Measurements from ENCODE around the gene TPI1. TPM values are rescaled to one million over a fixed set of nuclear protein-coding genes. Genes with fewer than 3 reads are reported as not detected.

Gene TPI1
- polyA plus RNA-seq, 1 of the 3 experiments (the other 2 are of a cell fraction): 1,175 TPM

- ChIA-PET POLR2A (interaction anchor here (0.6 to 1.1 kb wide), 2 partner anchors 9 to 10 kb away, joined by 3 read pairs; no protein-coding TSS in a partner anchor), CTCF (interaction anchor here (0.6 to 2.2 kb wide), 3 partner anchors 14 to 107 kb away, joined by 3 to 12 read pairs (median 4); partner anchors contain the start of gene SPSB2)
- no peaks in the 10 kb centered on the region for H3K9me3 ChIP-seq
- no peaks in the 10 kb centered on the region for H3K9me2 ChIP-seq
- H2AFZ ChIP-seq (ENCODE audit: low read depth): no peak overlapping the region
- no peak overlapping the region for H3K9ac ChIP-seq
- whole genome bisulfite sequencing (ENCODE audit: low lambda C conversion rate): 69% methylated on average over 2 of the region's 2 CpGs
- peaks cover 44 to 85% of the 10 kb centered on the region in 2 experiments for H3K36me3 ChIP-seq (replicated peaks in 1 of 2; ENCODE audit: control insufficient read depth in 1 of 2, insufficient read depth in 2 of 2, low read length in 1 of 2)
- H3K79me2 ChIP-seq (ENCODE audit: insufficient read depth): peaks cover 22% of the 10 kb centered on the region
- H3F3A ChIP-seq (replicated peaks; ENCODE audit: insufficient read depth): peaks cover 4% of the 10 kb centered on the region
- no peak overlapping the region for H3K27ac ChIP-seq (ENCODE audit: low read depth in 2 of 2, low read length in 1 of 2)
- H3K27me3 ChIP-seq (ENCODE audit: insufficient read depth): no peaks in the 10 kb centered on the region
- DNase-seq: no peak
- H3K4me3 ChIP-seq (ENCODE audit: low read depth in 2 of 2, low read length in 1 of 2): no peak overlapping the region
- peaks cover 4% of the 10 kb centered on the region in 2 experiments; a peak in 3 of 4 replicates for H3K4me1 ChIP-seq (ENCODE audit: control insufficient read depth in 1 of 2, insufficient read depth in 2 of 2, low read depth in 1 of 2, low read length in 1 of 2)
- TF ChIP-seq MXI1 (IDR thresholded peaks at IDR 0.05; ENCODE audit: low read depth, low read length): no peak
- no peak for TF ChIP-seq RXRA (IDR thresholded peaks at IDR 0.05; ENCODE audit: borderline replicate concordance, low read depth)
- no peak for TF ChIP-seq FOXM1 (IDR thresholded peaks at IDR 0.05; ENCODE audit: low read depth)
- TF ChIP-seq CTCF (IDR thresholded peaks at IDR 0.05): no peak
- TF ChIP-seq GATA2 (CRISPR knock-in tag; IDR thresholded peaks at IDR 0.05): no peak
- no peak for TF ChIP-seq FOSL2 (IDR thresholded peaks at IDR 0.05; ENCODE audit: borderline replicate concordance, low read depth)
- no peak for TF ChIP-seq POLR2AphosphoS5 (IDR thresholded peaks at IDR 0.05; ENCODE audit: low read depth, low read length)
- TF ChIP-seq RCOR1 (IDR thresholded peaks at IDR 0.05; ENCODE audit: low read length): no peak
- no peak for TF ChIP-seq REST (IDR thresholded peaks at IDR 0.05; ENCODE audit: low read depth, low read length)
- no peak for TF ChIP-seq MEF2A (IDR thresholded peaks at IDR 0.05; ENCODE audit: borderline replicate concordance, low read depth)
- TF ChIP-seq TCF12 (IDR thresholded peaks at IDR 0.05): no peak
- no peak for TF ChIP-seq RAD21 (IDR thresholded peaks at IDR 0.05; ENCODE audit: low read length)
- TF ChIP-seq FOXJ3 (CRISPR knock-in tag; IDR thresholded peaks at IDR 0.05): no peak
- H3K4me2 ChIP-seq: no peak overlapping the region
- H4K20me1 ChIP-seq (ENCODE audit: insufficient read depth): no peaks in the 10 kb centered on the region; the same call in 1 of the 2 replicates
These were observed 8.5 kb upstream of the TPI1 start for GRCh38 chr12:6858799-6859198.

Data from SK-N-SH (cell line).